SK-N-SH (cell line): Measurements from ENCODE around the gene MNX1. TPM values are rescaled to one million over a fixed set of nuclear protein-coding genes. Genes with fewer than 3 reads are reported as not detected.
A peak's percentile ranks its signal among the peaks of the same experiment; 100 is the strongest.

ENCODE experiments used
- CTCF ChIA-PET: fragments of 300-600, 350-600 bp; formaldehyde crosslinking; extraction: SDS; loops from one replicate; lab custom pipeline; 2021; lab: Yijun Ruan, JAX
- POLR2A ChIA-PET: fragments of 350-600 bp; sonication (Branson Sonifier 250); formaldehyde crosslinking; extraction: SDS; loops from one replicate; lab custom pipeline; 2020; ENCODE audit warnings: antibody characterized with exemption, inconsistent platforms; lab: Yijun Ruan, JAX
- DNase-seq: peaks from one replicate; pipeline ENCODE4 v3.0.0; 2012
- H2AFZ ChIP-seq: fragments of 200-600 bp; sonication (generic); 2 replicates; pipeline ENCODE4 v1.8.1; 2016; ENCODE audit warnings: antibody characterized with exemption, mild to moderate bottlenecking, low read depth
- H3F3A ChIP-seq: fragments of 200-600 bp; sonication (generic); replicated peaks from 2 replicates; pipeline ENCODE3; 2016; ENCODE audit warnings: antibody characterized with exemption, mild to moderate bottlenecking; ENCODE audit not compliant: insufficient read depth
- H3K27ac ChIP-seq, 2 experiments: fragments of 200-500 bp in 1 of 2; fragments of 200-600 bp in 1 of 2; sonication (Bioruptor generic) in 1 of 2; sonication (generic), shearing (Covaris generic) in 1 of 2; 2 replicates each; pipeline versions ENCODE4 v1.5.1 to v1.6.1; 2014 to 2016; ENCODE audit warnings: low read depth in 2 of 2, inconsistent platforms in 1 of 2, low read length in 1 of 2, mild to moderate bottlenecking in 1 of 2, mixed read lengths in 1 of 2
- H3K27me3 ChIP-seq: fragments of 200-600 bp; sonication (generic), shearing (Covaris generic); 2 replicates; pipeline ENCODE4 v1.6.1; 2016; ENCODE audit warnings: mixed run types; ENCODE audit not compliant: insufficient read depth
- H3K36me3 ChIP-seq, 2 experiments: fragments of 200-500 bp in 1 of 2; fragments of 200-600 bp in 1 of 2; sonication (Bioruptor generic) in 1 of 2; sonication (generic) in 1 of 2; replicated peaks in 1 of 2; 2 replicates each; pipeline versions ENCODE3 to v1.5.1; 2014 to 2016; ENCODE audit warnings: low read length in 1 of 2, mild to moderate bottlenecking in 1 of 2; ENCODE audit not compliant: insufficient read depth in 2 of 2, control insufficient read depth in 1 of 2
- H3K4me1 ChIP-seq, 2 experiments: fragments of 200-500 bp in 1 of 2; fragments of 200-600 bp in 1 of 2; sonication (Bioruptor generic) in 1 of 2; sonication (generic), shearing (Covaris generic) in 1 of 2; 2 replicates each; pipeline versions ENCODE4 v1.5.1 to v1.6.1; 2014 to 2016; ENCODE audit warnings: low read depth in 1 of 2, low read length in 1 of 2, mixed run types in 1 of 2; ENCODE audit not compliant: insufficient read depth in 2 of 2, control insufficient read depth in 1 of 2
- H3K4me2 ChIP-seq: fragments of 200-600 bp; sonication (generic), shearing (Covaris generic); 2 replicates; pipeline ENCODE4 v1.6.1; 2017; ENCODE audit warnings: mixed run types
- H3K4me3 ChIP-seq, 2 experiments: fragments of 200-500 bp in 1 of 2; fragments of 200-600 bp in 1 of 2; sonication (Bioruptor generic) in 1 of 2; sonication (generic), shearing (Covaris generic) in 1 of 2; 2 replicates each; pipeline versions ENCODE4 v1.5.1 to v1.8.1; 2014 to 2016; ENCODE audit warnings: low read depth in 2 of 2, inconsistent platforms in 1 of 2, low read length in 1 of 2, mild to moderate bottlenecking in 1 of 2, mixed read lengths in 1 of 2, moderate library complexity in 1 of 2
- H3K79me2 ChIP-seq: fragments of 200-600 bp; sonication (generic); 2 replicates; pipeline ENCODE4 v1.8.1; 2017; ENCODE audit warnings: mild to moderate bottlenecking; ENCODE audit not compliant: insufficient read depth
- H3K9ac ChIP-seq: fragments of 200-600 bp; sonication (generic); 2 replicates; pipeline ENCODE4 v1.6.1; 2017; ENCODE audit warnings: mixed run types
- H3K9me2 ChIP-seq: fragments of 200-600 bp; sonication (generic); 2 replicates; pipeline ENCODE4 v1.6.1; 2017; ENCODE audit warnings: mixed run types
- H3K9me3 ChIP-seq: fragments of 200-600 bp; sonication (generic); 2 replicates; pipeline ENCODE4 v1.6.1; 2017; ENCODE audit warnings: mixed run types, mild to moderate bottlenecking, moderate library complexity
- H4K20me1 ChIP-seq: fragments of 200-600 bp; sonication (generic); 2 replicates; pipeline ENCODE4 v1.6.1; 2017; ENCODE audit warnings: mild to moderate bottlenecking, mixed run types; ENCODE audit not compliant: insufficient read depth
- CHD2 ChIP-seq: fragments of 150-350 bp; IDR thresholded peaks from 2 replicates; pipeline ENCODE4 v1.6.1; 2018; ENCODE audit warnings: low read length; ENCODE audit not compliant: partially characterized antibody
- ELF1 ChIP-seq: IDR thresholded peaks from 2 replicates; pipeline ENCODE4 v1.4.0; 2012
- EP300 ChIP-seq, 2 experiments: IDR thresholded peaks; 2 replicates each; pipeline versions ENCODE4 v1.4.0 to v1.6.1; 2012; ENCODE audit warnings: borderline replicate concordance in 1 of 2, low read depth in 1 of 2, low read length in 1 of 2
- EZH2phosphoT487 ChIP-seq: fragments of 200-600 bp; sonication (generic); IDR thresholded peaks from 2 replicates; pipeline ENCODE4 v1.6.1; 2017; ENCODE audit warnings: low read depth, mixed run types, mild to moderate bottlenecking, antibody characterized with exemption, moderate library complexity, borderline replicate concordance
- FOXJ3 ChIP-seq: sonication (generic); formaldehyde crosslinking; IDR thresholded peaks from 2 replicates; pipeline ENCODE4 v1.5.1; 2020; ENCODE audit warnings: mild to moderate bottlenecking, missing genetic modification reagents
- FOXM1 ChIP-seq: IDR thresholded peaks from 2 replicates; pipeline ENCODE4 v1.4.0; 2012; ENCODE audit warnings: low read depth, mild to moderate bottlenecking
- JUND ChIP-seq: IDR thresholded peaks from 2 replicates; pipeline ENCODE4 v1.4.0; 2012
- MEF2A ChIP-seq: IDR thresholded peaks from 2 replicates; pipeline ENCODE4 v1.4.0; 2012; ENCODE audit warnings: low read depth, borderline replicate concordance
- NFIC ChIP-seq: IDR thresholded peaks from 2 replicates; pipeline ENCODE4 v1.4.0; 2012; ENCODE audit warnings: borderline replicate concordance
- NRF1 ChIP-seq: IDR thresholded peaks from 2 replicates; pipeline ENCODE4 v1.6.1; 2012; ENCODE audit warnings: low read depth, mild to moderate bottlenecking, low read length
- RAD21 ChIP-seq: IDR thresholded peaks from 2 replicates; pipeline ENCODE4 v1.6.1; 2012; ENCODE audit warnings: mild to moderate bottlenecking, low read length
- RCOR1 ChIP-seq: fragments of 150-350 bp; IDR thresholded peaks from 2 replicates; pipeline ENCODE4 v1.6.1; 2017; ENCODE audit warnings: antibody characterized with exemption, low read length
- SMC3 ChIP-seq: IDR thresholded peaks from 2 replicates; pipeline ENCODE4 v1.6.1; 2012; ENCODE audit warnings: low read depth, low read length, improper control_type of control experiment
- TAF1 ChIP-seq: IDR thresholded peaks from 2 replicates; pipeline ENCODE4 v1.6.1; 2012; ENCODE audit warnings: low read depth, mild to moderate bottlenecking, low read length, moderate library complexity, borderline replicate concordance
- TEAD4 ChIP-seq: IDR thresholded peaks from 2 replicates; pipeline ENCODE4 v1.4.0; 2012; ENCODE audit warnings: mild to moderate bottlenecking, borderline replicate concordance; ENCODE audit not compliant: insufficient read depth
- YY1 ChIP-seq: IDR thresholded peaks from 2 replicates; pipeline ENCODE4 v1.4.0; 2012; ENCODE audit warnings: low read depth, mild to moderate bottlenecking
- WGBS: methylation state at CpG from one replicate; pipeline ENCODE4 v1.1.6; 2017; ENCODE audit warnings: low lambda C conversion rate; 5-methylcytosine and 5-hydroxymethylcytosine counted together
- polyA plus RNA-seq, 3 experiments: library from polyadenylated mRNA; depleted of rRNA; stranded (reverse); fragments of >200 nt; gene quantifications; 2 replicates each; pipeline ENCODE4 v1.2.3, GENCODE V29; 2012
- TF ChIP-seq, protein P1 (sequence below): fragments of 150-350 bp; IDR thresholded peaks from 2 replicates; pipeline ENCODE4 v1.6.1; 2017; ENCODE audit warnings: antibody characterized with exemption, low read length, low read depth, borderline replicate concordance
- TF ChIP-seq, protein P2 (sequence below): IDR thresholded peaks from 2 replicates; pipeline ENCODE4; 2012
- TF ChIP-seq, protein P3 (sequence below): IDR thresholded peaks from 2 replicates; pipeline ENCODE4 v1.6.1; 2012; ENCODE audit warnings: mild to moderate bottlenecking, low read depth, low read length, moderate library complexity

The MNX1 gene
- polyA plus RNA-seq, 1 of the 3 experiments (the other 2 are of a cell fraction) = not detected

DNA sequence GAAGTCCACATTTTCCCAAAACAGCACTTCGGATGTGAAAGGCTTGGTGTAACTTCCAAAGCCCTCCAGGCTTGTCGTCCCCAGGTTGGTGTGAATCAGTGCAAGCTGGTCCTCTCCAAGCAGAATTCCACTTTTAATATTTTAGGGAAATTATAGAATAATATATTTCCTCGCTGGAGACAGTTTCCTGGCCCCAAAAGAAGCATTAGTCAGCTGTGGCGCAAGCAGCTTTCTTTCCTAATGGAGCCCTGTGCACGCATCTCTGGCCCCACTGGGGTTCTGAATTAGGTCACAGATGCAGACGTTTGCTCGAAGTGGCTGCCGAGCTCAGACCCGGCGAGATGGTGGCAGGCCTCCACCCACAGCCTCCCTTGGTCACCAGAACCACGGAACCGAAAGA, 33.3 kb upstream of the MNX1 start:
- Histone ChIP-seq H3K4me1 (peaks cover 0 to 11% of the 10 kb centered on the region in 2 experiments; a peak in 1 of 4 replicates), H3K4me2 (peak overlapping the region; percentile 45), H3K79me2 (no peaks in the 10 kb centered on the region), H3K9ac (no peak overlapping the region), H3K27me3 (peaks cover 75% of the 10 kb centered on the region), H3K9me2 (no peaks in the 10 kb centered on the region), H3K36me3 (no peaks in the 10 kb centered on the region), H2AFZ (peak overlapping the region; percentile 65; the same call in 1 of the 2 replicates), H4K20me1 (no peaks in the 10 kb centered on the region), H3K27ac (no peak overlapping the region), H3K4me3 (no peak overlapping the region), H3F3A (peaks cover 6% of the 10 kb centered on the region), H3K9me3 (no peaks in the 10 kb centered on the region)
- 10% methylated on average over 12 of the region's 12 CpGs for WGBS
- DNase-seq = no peak
- TF ChIP-seq JUND (no peak), NFIC (no peak), MEF2A (no peak), TAF1 (no peak), FOXJ3 (CRISPR knock-in tag) (no peak), EZH2phosphoT487 (no peak), YY1 (no peak)
- TF ChIP-seq, protein P1, sequence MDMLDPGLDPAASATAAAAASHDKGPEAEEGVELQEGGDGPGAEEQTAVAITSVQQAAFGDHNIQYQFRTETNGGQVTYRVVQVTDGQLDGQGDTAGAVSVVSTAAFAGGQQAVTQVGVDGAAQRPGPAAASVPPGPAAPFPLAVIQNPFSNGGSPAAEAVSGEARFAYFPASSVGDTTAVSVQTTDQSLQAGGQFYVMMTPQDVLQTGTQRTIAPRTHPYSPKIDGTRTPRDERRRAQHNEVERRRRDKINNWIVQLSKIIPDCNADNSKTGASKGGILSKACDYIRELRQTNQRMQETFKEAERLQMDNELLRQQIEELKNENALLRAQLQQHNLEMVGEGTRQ = no peak
- TF ChIP-seq, protein P2, sequence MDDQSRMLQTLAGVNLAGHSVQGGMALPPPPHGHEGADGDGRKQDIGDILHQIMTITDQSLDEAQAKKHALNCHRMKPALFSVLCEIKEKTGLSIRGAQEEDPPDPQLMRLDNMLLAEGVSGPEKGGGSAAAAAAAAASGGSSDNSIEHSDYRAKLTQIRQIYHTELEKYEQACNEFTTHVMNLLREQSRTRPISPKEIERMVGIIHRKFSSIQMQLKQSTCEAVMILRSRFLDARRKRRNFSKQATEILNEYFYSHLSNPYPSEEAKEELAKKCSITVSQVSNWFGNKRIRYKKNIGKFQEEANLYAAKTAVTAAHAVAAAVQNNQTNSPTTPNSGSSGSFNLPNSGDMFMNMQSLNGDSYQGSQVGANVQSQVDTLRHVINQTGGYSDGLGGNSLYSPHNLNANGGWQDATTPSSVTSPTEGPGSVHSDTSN = no peak
- ChIA-PET CTCF (interaction anchor here (1.0 to 2.0 kb wide), 5 partner anchors 24 to 837 kb away, joined by 3 to 4 read pairs (median 3); no protein-coding TSS in a partner anchor), POLR2A (no interaction called here)

DNA sequence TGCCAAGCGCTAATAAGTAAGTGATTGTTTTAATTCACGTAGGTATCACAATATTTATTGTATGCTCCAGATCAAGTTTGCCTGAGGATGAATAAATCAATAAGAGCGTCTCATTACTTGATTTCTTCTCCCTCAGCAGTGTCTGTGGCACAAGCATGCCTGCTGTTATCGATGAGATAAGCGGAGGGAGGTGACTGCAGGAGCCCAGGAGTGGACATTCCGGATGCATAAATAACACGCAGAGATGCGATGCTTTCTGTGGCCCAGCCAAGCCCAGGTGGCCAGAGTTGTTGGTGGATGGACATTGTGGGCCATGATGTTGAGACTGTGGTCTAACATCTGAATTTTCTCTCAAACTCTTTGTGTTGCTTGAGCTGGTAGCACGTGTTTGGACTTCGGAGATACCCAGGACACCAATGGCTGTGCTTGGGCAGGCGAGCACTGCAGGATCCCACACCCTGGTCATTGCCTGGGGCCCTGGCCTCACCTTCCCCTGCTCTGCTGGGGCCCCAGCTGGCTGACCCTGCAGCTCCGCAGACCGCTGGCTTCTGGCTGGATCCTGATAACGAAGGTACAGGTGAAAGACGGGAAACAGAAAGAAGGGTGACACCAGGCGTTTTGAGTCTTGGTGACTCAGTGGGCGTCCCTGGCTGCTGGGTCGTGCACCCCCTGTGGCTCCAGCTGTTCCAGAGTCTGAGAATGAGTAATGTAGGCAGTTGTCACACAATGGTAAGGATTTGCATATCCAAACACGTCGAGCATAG, 31.2 kb upstream of the MNX1 start:
- DNase-seq = no peak
- Histone ChIP-seq H3K27me3 (peaks cover 83% of the 10 kb centered on the region), H3K36me3 (no peaks in the 10 kb centered on the region), H4K20me1 (no peaks in the 10 kb centered on the region), H3K79me2 (no peaks in the 10 kb centered on the region), H3F3A (peaks cover 6% of the 10 kb centered on the region), H3K4me2 (no peak overlapping the region), H2AFZ (no peak overlapping the region), H3K27ac (no peak overlapping the region), H3K9ac (no peak overlapping the region), H3K4me3 (no peak overlapping the region), H3K9me2 (no peaks in the 10 kb centered on the region), H3K4me1 (peaks cover 0 to 11% of the 10 kb centered on the region in 2 experiments; a peak in 1 of 4 replicates), H3K9me3 (no peaks in the 10 kb centered on the region)
- no peak for TF ChIP-seq CHD2
- TF ChIP-seq, protein P3, sequence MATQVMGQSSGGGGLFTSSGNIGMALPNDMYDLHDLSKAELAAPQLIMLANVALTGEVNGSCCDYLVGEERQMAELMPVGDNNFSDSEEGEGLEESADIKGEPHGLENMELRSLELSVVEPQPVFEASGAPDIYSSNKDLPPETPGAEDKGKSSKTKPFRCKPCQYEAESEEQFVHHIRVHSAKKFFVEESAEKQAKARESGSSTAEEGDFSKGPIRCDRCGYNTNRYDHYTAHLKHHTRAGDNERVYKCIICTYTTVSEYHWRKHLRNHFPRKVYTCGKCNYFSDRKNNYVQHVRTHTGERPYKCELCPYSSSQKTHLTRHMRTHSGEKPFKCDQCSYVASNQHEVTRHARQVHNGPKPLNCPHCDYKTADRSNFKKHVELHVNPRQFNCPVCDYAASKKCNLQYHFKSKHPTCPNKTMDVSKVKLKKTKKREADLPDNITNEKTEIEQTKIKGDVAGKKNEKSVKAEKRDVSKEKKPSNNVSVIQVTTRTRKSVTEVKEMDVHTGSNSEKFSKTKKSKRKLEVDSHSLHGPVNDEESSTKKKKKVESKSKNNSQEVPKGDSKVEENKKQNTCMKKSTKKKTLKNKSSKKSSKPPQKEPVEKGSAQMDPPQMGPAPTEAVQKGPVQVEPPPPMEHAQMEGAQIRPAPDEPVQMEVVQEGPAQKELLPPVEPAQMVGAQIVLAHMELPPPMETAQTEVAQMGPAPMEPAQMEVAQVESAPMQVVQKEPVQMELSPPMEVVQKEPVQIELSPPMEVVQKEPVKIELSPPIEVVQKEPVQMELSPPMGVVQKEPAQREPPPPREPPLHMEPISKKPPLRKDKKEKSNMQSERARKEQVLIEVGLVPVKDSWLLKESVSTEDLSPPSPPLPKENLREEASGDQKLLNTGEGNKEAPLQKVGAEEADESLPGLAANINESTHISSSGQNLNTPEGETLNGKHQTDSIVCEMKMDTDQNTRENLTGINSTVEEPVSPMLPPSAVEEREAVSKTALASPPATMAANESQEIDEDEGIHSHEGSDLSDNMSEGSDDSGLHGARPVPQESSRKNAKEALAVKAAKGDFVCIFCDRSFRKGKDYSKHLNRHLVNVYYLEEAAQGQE = no peak
- TF ChIP-seq RAD21 = no peak
- no peak for TF ChIP-seq RCOR1
- TF ChIP-seq NRF1 = no peak
- no peak for TF ChIP-seq FOXJ3 (CRISPR knock-in tag)
- TF ChIP-seq SMC3 = no peak
- no peak for TF ChIP-seq FOXM1
- TF ChIP-seq TEAD4 = no peak
- no peak for TF ChIP-seq EP300 (IDR thresholded peaks at IDR 0.05; ENCODE audit: borderline replicate concordance in 1 of 2, low read depth in 1 of 2, low read length in 1 of 2)
- no peak for TF ChIP-seq ELF1
- TF ChIP-seq, protein P2 = no peak
- no peak for TF ChIP-seq EZH2phosphoT487
- POLR2A ChIA-PET = no interaction called here
- CTCF ChIA-PET = interaction anchor here (0.9 to 1.6 kb wide), 6 partner anchors 12 to 208 kb away, joined by 3 to 5 read pairs (median 3); partner anchors contain the start of gene NOM1
- 26% methylated on average over 20 of the region's 20 CpGs for WGBS
